Subcutaneous adipose tissue (tissue), 4 donors: Measurements from ENCODE around the gene MAML3. TPM values are rescaled to one million over a fixed set of nuclear protein-coding genes. Genes with fewer than 3 reads are reported as not detected.

Experiments used
- CTCF ChIP-seq: fragments of 450-650 bp; IDR thresholded peaks from one replicate; pipeline ENCODE4 v1.5.1; 2016; ENCODE audit warnings: low read depth, mild to moderate bottlenecking, control low read depth, antibody characterized with exemption, moderate library complexity
- total RNA-seq, 4 donors: library from RNA; depleted of rRNA; stranded (reverse); fragments of >200 nt; gene quantifications; one replicate each; pipeline ENCODE4 v1.1.0, GENCODE V29; 2016

Gene MAML3
- total RNA-seq, 4 donors from 2014 or later: 3.5 to 11.1 (median 9.1) TPM

GRCh38 chr4:139907001-139907809 is 246.8 kb downstream of the MAML3 start:
- TF ChIP-seq CTCF: no peak

GRCh38 chr4:139905489-139905888 is 248.5 kb downstream of the MAML3 start:
- no peak for TF ChIP-seq CTCF

- TF ChIP-seq CTCF: no peak
These were observed 249.6 kb downstream of the MAML3 start for GRCh38 chr4:139904406-139904805.

GRCh38 chr4:139903845-139904244 is 250.1 kb downstream of the MAML3 start:
- TF ChIP-seq CTCF: no peak

GRCh38 chr4:139902321-139903320 is 251.4 kb downstream of the MAML3 start:
- TF ChIP-seq CTCF: no peak

GRCh38 chr4:139901531-139902320 is 252.3 kb downstream of the MAML3 start:
- no peak for TF ChIP-seq CTCF
